Coronary artery (tissue), 2 donors: Measurements from ENCODE around the gene PELI1.

Experiments used
- DNase-seq: peaks from one replicate; pipeline ENCODE4 v3.0.0-alpha.2; 2017; ENCODE audit warnings: low spot score
- H3K27ac ChIP-seq, 2 donors: fragments of 200-600 bp; sonication (generic); one replicate each; pipeline ENCODE4 v1.5.1; 2016 to 2019
- H3K4me3 ChIP-seq: fragments of 200-600 bp; sonication (generic); 2 replicates; pipeline ENCODE4 v1.5.1; 2016; ENCODE audit warnings: mild to moderate bottlenecking, moderate library complexity
- TF ChIP-seq, protein P1 (sequence below): fragments of 200-600 bp; sonication (generic); IDR thresholded peaks from one replicate; pipeline ENCODE4 v1.5.1; 2019; ENCODE audit warnings: antibody characterized with exemption

PELI1 gene

DNA sequence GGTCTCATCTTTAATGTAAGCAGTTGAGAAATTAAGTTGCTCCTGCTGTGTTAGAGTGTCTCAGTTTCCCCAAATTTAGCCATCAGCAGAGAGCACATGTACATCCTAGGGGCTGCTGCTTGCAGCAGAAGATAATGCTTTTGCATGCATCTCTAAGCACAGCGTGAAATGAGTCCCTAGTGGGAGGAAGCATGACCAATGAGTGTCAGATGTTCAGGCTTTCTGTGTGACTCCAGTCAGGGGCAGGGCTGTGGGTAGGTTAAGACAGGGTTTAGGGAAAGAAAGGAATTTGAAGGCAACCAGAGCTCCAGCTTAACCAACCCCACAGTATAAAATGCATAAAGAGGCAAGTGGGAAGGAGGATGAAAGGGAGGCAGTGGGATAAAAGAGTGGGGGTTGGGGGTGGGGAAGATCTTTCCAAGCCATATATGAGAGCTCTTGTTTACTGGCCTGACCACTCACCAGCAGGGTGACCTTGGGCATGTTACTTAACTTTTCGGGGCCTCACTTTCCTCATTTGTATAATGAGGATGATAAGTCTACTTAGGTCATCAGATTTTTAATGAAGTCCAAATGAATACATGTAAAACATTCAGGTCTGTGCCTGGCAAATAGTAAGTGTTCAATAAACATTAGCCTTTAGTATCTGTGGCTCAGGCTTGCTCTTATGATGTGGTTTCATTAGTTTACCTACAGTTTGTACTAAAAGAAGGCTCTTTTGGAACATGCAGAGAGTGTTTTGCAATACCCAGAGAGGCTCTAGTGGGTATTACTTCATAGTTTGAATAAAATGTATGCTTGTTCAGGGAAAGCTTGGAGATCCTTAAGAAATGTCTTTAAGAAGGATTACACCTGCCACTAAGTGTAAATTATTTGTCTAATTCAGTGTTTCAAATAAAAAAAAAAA, 42.7 kb upstream of the PELI1 start:
- Histone ChIP-seq H3K4me3 (no peak overlapping the region), H3K27ac (no peak overlapping the region)
- DNase-seq: no peak
- TF ChIP-seq, protein P1, sequence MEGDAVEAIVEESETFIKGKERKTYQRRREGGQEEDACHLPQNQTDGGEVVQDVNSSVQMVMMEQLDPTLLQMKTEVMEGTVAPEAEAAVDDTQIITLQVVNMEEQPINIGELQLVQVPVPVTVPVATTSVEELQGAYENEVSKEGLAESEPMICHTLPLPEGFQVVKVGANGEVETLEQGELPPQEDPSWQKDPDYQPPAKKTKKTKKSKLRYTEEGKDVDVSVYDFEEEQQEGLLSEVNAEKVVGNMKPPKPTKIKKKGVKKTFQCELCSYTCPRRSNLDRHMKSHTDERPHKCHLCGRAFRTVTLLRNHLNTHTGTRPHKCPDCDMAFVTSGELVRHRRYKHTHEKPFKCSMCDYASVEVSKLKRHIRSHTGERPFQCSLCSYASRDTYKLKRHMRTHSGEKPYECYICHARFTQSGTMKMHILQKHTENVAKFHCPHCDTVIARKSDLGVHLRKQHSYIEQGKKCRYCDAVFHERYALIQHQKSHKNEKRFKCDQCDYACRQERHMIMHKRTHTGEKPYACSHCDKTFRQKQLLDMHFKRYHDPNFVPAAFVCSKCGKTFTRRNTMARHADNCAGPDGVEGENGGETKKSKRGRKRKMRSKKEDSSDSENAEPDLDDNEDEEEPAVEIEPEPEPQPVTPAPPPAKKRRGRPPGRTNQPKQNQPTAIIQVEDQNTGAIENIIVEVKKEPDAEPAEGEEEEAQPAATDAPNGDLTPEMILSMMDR: no peak

DNA sequence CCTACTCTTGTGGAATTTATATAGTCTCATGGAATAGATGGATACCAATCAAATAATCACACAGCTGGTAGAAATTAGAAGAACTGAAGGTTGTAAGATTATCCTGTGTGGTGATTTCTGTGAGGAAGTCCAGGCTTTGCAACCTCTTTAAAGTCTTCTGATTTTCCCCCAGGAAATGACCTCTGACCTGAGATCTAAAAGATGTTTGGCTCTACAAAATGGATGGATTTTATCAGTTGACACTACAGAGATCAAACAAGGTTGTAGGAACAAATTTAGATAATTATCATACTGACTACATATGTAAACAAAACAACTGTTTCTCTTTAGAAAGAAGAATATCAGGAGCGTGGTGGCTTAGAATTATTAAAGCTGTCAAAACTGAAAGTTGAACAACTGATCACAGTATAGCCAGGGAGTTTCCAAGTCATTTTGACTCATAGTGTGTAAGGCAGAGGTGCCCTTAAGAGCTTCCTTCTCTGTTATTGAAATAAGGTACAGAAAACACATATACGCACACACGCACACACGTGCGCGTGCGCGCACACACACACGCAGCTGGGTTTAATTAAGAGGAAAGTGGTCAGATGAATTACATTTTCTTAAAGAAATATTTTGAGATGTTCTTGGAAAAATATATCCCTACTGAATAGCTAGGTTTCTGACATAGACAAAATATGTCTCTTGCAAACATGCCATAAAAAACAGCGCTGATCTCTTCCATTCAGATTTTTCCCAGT, 35.5 kb upstream of the PELI1 start:
- Histone ChIP-seq H3K4me3 (no peak overlapping the region), H3K27ac (no peak overlapping the region)
- TF ChIP-seq, protein P1: no peak
- no peak for DNase-seq

DNA sequence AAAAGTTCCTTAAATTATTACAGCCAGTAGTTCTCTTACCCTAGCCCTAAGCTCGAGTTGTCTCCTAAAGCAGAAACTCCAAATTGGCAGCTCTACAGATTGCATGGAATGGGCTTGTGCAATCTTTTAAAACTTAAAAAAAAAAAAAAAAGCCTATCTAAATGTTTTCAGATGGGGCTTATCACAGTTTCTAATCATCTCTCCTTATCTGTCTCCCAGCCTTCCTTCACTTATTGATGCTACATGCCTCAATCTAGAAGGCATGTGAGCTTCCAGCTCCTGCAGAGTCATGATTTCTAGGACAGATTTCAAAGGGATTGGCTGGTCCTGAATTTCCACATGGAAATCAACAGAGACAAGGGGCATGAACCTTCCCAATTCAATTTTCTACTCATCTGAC, 33.1 kb upstream of the PELI1 start:
- Histone ChIP-seq H3K4me3 (no peak overlapping the region), H3K27ac (no peak overlapping the region)
- TF ChIP-seq, protein P1: no peak
- no peak for DNase-seq

DNA sequence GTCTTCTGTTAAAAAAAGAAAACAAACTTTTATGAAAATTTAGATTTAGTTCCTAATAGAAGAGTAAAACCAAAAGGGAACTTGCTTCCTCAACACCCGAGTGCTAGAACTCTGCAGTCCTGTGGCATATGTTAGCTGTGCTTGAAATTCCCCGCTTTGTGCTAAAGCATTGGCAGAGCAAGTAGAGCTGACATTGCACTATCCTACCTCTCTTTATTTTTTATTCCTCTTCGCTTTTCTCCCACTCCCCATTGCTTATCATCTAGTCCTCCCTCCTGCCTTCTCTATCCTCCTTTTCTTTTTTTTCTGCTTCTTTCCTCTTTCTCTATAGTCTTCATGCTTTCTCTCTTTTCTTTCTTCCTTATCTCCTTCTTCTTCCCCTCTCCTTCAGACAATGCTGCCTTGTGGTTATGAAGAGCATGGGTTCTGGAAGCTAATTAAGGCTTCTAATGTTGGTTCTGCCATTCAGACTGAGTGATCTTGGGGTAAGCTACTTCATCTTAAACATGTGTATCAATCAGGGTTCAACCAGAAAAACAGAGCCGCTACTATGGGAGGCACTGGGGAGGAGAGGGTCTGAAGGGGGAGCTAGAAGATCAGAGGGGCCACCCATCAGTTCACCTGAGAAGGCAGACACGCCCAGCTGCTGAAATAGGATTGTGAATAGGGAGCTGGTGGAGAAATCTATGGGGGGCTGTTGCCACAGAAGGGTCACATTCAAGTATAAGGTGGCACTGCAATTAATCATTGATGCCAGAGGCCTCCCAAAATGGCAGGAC, 31.4 kb upstream of the PELI1 start:
- Histone ChIP-seq H3K4me3 (no peak overlapping the region), H3K27ac (no peak overlapping the region)
- DNase-seq: no peak
- TF ChIP-seq, protein P1: no peak

DNA sequence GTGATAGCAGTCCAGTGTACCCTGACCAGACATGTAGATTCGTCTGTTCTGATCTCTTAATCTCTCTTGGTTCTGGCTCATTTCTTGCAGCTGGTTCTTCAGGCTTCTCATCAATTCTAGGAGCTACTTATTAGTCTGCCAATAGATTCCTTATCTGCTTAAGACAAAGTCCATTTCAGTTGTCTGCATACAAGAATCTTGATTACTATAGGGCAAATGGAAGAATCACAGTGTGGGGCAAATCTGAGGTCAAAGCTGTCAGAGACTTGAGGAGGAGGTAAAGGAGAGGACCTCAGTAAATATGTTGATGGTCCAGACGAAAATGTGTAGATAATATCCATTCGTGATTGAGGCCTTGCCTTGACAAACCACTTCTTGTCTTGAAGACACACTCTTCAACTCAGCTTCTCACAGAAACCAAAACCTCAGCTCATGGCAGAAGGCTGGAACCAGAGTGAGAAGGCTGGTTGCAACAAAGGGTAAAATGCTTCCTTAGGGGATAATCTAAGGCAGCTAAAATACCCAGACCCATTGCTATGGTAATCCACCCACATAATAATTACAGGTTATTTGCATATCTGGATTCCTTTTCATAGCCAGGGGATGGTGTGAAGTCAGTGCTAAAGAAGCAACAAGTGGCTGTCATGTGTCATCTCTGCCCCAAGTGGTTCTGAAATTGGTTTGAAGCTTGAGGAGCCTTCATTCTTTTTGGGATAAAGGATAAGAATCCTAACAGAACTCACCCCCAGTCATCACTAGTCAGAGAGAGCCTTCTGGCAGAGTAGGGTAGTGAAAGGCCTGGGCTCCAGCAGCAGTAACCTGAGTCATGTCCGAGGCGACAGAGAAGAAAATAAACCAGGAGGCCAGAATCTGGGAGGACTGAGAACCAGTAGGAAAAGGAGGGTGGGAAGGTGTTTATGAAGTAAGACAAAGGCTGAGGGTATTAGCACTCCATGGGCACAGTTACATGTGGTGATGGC, 29.2 kb upstream of the PELI1 start:
- TF ChIP-seq, protein P1: no peak
- DNase-seq: no peak
- Histone ChIP-seq H3K27ac (no peak overlapping the region), H3K4me3 (no peak overlapping the region)

DNA sequence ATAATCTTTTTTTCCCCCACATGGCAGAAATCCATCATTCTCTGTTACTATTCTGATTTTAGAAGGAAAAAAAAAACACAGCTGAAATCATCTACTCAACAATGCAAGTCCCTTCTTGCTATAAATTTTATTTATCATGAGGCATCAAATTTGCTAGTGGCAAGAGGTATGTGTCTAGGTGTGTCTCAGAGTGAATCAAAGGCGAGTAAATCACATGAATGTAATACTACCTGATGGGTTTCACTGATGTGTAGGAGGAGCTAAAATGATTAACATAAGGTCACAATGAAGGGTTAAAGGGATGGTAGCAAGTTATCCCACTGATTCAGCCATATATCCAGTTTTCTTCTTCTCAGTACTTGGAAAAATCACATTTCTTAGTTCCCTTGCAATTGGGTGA, 24.5 kb upstream of the PELI1 start:
- H3K27ac ChIP-seq: no peak overlapping the region
- no peak for DNase-seq
- TF ChIP-seq, protein P1: no peak
- H3K4me3 ChIP-seq: no peak overlapping the region
